Eye (tissue), 1 donor: ENCODE results near the gene ACTL6A.

Experiments used
- DNase-seq: peaks from one replicate; pipeline ENCODE4 v3.0.0-alpha.2; 2015

ACTL6A gene

DNA sequence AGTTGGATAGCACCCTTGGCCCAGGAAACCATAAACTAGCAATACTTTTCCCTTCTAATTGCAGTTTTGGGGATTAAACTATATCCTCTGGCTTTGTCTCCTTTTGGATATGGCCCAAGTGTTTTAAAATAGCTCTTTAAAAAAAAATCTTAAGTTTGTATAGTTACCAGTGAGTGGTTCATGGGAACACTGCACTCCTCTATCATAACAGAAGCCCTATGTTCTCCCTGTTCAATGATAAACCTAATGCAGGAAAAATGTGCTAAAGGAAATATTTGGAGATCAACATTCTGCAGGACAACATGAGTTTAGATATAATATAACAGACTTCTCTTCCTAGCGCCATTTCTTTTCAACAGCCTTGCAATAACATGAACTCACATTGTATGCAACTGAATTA is 28.6 kb downstream of the ACTL6A start:
- no peak for DNase-seq

DNA sequence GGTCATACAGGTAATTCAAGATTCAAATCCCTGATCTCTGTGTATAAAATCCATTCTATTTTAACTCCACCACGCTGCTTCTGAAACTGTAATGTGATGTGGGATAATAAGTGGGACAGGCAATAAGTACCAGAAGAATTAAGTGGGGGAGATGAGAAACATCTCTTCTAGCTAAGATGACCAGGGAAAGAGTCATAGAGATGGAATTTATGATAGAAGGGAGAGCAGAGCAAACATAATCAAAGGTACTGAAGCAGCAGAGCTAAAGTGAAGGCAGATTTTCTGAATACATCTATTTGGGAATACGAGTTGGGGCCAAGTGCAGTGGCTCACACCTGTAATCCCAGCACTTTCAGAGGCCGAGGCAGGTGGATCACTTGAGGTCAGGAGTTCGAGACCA is 36.8 kb downstream of the ACTL6A start:
- DNase-seq, result no peak

GRCh38 chr3:179603321-179603720 is 40.6 kb downstream of the ACTL6A start:
- DNase-seq, result no peak

- DNase-seq, result no peak
These were observed 41.1 kb downstream of the ACTL6A start for GRCh38 chr3:179603831-179604230.

DNA sequence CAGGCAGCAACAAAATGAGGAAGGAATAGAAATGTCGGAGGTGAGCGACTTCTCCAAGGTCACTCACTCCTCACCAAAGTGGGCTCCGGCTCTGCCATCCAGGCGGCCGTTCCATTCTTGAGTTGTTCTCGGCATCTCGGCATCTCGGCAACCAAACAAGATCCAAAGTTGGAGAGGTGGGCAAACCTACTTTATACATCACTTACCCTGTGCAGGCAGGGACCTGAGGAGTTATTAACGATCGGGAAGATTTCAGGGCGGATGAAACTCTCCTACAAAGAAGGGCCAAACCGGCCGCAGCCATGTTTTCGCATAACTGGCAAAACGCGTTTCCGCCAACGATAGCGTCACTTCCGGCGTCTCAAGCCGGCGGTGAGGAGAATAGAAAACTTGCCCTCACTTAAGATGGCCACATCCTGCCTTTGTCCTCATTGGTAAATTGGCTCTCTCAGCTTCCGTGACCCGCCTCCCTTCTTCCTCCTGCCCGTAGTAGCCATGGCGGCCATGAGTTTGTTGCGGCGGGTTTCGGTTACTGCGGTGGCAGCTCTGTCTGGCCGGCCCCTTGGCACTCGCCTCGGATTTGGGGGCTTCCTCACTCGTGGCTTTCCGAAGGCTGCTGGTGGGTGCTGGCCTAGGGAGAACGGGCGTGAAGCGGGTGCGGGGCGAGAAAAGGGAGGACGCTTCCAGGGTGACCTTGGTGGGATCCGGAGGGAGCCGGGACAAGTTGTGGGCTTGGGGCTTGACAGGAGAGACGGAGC is 41.8 kb downstream of the ACTL6A start, which contains the start of the genes MRPL47 and NDUFB5:
MRPL47 (minus strand) TSS at position 318 of the 758 bp plus-strand sequence; CDS start at position 304, 14 bp downstream.
NDUFB5 (plus strand) TSS at position 474 of the 758 bp plus-strand sequence; CDS start at position 496, 22 bp downstream.
- peak; percentile 99 for DNase-seq

DNA sequence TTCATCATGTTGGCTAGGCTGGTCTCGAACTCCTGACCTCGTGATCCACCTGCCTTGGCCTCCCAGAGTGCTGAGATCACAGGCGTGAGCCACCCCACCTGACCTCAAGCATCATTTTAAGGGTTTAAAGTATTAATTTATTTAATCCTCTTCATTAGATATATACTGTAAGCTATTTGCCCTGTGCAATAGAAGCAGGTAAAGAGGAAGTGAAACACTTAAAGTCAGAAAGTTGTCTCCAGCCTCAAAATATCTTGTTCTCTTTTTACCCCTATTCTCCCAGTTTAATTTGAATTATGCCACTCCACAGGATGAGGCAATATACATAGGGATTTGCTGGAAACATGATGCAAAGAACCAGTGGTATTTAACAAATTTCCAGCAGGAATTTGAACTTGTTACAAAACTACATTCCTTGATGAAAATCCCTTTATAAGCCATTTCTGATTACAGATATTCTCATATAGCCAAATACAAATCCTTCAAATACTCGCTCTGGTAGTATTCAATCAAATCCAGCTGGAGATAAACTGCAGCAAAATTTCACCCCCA is 43.9 kb downstream of the ACTL6A start:
- DNase-seq, result no peak

GRCh38 chr3:179608931-179609720 is 46.4 kb downstream of the ACTL6A start:
- DNase-seq, result no peak

GRCh38 chr3:179610066-179610465 is 47.3 kb downstream of the ACTL6A start:
- DNase-seq, result no peak

DNA sequence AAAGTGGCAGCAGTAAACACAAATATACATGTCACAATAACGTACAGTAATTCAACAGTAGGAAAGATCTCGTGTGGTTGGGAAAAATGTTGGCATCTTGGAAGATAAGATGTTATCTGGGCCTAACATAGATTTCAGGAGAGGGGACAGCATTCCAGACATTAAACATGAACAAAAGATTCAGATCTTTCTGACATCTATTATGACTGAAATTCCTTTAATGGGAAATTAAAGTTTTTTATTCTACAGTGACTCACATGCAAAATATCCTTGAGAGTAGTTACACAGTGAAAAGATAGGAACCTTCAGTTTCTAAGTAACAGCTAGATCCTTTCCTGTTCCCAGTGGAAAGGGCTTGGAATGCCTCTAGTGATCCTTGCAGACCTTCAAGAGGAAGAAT is 51.1 kb downstream of the ACTL6A start:
- DNase-seq, result no peak

GRCh38 chr3:179615458-179616173 is 52.9 kb downstream of the ACTL6A start:
- DNase-seq, result no peak

DNA sequence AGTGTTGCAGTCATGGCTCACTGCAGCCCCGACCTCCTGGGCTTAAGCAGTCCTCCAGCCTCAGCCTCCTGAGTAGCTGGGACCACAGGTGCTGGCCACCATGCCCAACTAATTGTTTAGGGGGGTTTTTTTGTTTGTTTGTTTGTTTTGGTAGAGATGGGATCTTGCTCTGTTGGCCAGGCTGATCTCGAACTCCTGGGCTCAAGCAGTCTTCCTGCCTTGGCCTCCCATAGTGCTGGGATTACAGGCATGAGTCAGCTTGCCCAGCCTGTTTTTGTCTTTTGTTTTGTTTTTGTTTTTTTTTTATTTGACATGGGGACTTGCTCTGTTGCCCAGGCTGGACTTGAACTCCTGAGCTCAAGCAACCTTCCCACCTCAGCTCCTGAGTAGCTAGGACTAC is 59.3 kb downstream of the ACTL6A start:
- DNase-seq, result no peak

- no peak for DNase-seq
These were observed 61.7 kb downstream of the ACTL6A start for GRCh38 chr3:179624451-179624850.

GRCh38 chr3:179630753-179631451 is 68.2 kb downstream of the ACTL6A start:
- no peak for DNase-seq
